Natural killer cell treated with Interleukin-12 subunit alpha and Interleukin-12 subunit beta and Interleukin-15 and Interleukin-18, amount 100 ng/mL, for 72 hours (primary cell): ENCODE data around the gene MYO1E. TPM values are rescaled to one million over a fixed set of nuclear protein-coding genes. Genes with fewer than 3 reads are reported as not detected.
A peak's percentile ranks its signal among the peaks of the same experiment; 100 is the strongest.

Source experiments
- ATAC-seq, 2 donors: fragments of 150-1000 bp; cut with Tn5 transposase in 1 of 2; sonication (Bioruptor Pico), chemical (Tn5 transposase) in 1 of 2; 2 replicates each; pipeline ENCODE4 v1.10.0; 2021
- DNase-seq: peaks from one replicate; pipeline ENCODE4 v3.0.0; 2022; ENCODE audit warnings: low spot score
- H3K27ac Mint-ChIP-seq, 2 donors: 1 replicate in 1 of 2; 2 replicates in 1 of 2; pipeline ENCODE4 v1.8.0; 2022; ENCODE audit warnings: mixed read lengths in 2 of 2, mild to moderate bottlenecking in 1 of 2, moderate library complexity in 1 of 2
- H3K27me3 Mint-ChIP-seq, 2 donors: 1 replicate in 1 of 2; 2 replicates in 1 of 2; pipeline ENCODE4 v1.8.0; 2022; ENCODE audit warnings: mixed read lengths in 2 of 2
- H3K36me3 Mint-ChIP-seq: one replicate; pipeline ENCODE4 v1.8.0; 2022; ENCODE audit warnings: mixed read lengths
- H3K4me1 Mint-ChIP-seq, 2 donors: 1 replicate in 1 of 2; 2 replicates in 1 of 2; pipeline ENCODE4 v1.8.0; 2022; ENCODE audit warnings: low read depth in 2 of 2, mixed read lengths in 2 of 2, mild to moderate bottlenecking in 1 of 2
- H3K4me3 Mint-ChIP-seq: one replicate; pipeline ENCODE4 v1.8.0; 2022; ENCODE audit warnings: mixed read lengths
- H3K9me3 Mint-ChIP-seq: 2 replicates; pipeline ENCODE4 v1.8.0; 2022; ENCODE audit warnings: mixed read lengths
- total RNA-seq, 2 donors: library from RNA; stranded (reverse); gene quantifications; one replicate each; pipeline ENCODE4 v1.2.3, GENCODE V29; 2022

The MYO1E gene
- total RNA-seq, 2 donors from 2014 or later, result 3.7 to 20.0 TPM

GRCh38 chr15:59298854-59299250 lies 73.8 kb downstream of the MYO1E start:
- DNase-seq (no peak), ATAC-seq (no peak)
- Mint-ChIP-seq H3K27me3 (no peaks in the 10 kb centered on the region), H3K4me1 (peaks cover 45% of the 10 kb centered on the region in 2 donors), H3K27ac (peak overlapping the region; percentile 56 to 95), H3K4me3 (peak overlapping the region; percentile 59), H3K9me3 (no peaks in the 10 kb centered on the region), H3K36me3 (no peaks in the 10 kb centered on the region)

GRCh38 chr15:59298225-59298853 lies 74.3 kb downstream of the MYO1E start:
- no peaks in the 10 kb centered on the region for H3K36me3 Mint-ChIP-seq
- H3K4me1 Mint-ChIP-seq, result peaks cover 42% of the 10 kb centered on the region in 2 donors
- DNase-seq (no peak), ATAC-seq (peak; percentile 54 to 65)
- H3K27ac Mint-ChIP-seq, result peak overlapping the region; percentile 56 to 84
- no peaks in the 10 kb centered on the region for H3K9me3 Mint-ChIP-seq
- no peaks in the 10 kb centered on the region for H3K27me3 Mint-ChIP-seq
- peak overlapping the region; percentile 59 for H3K4me3 Mint-ChIP-seq

DNA sequence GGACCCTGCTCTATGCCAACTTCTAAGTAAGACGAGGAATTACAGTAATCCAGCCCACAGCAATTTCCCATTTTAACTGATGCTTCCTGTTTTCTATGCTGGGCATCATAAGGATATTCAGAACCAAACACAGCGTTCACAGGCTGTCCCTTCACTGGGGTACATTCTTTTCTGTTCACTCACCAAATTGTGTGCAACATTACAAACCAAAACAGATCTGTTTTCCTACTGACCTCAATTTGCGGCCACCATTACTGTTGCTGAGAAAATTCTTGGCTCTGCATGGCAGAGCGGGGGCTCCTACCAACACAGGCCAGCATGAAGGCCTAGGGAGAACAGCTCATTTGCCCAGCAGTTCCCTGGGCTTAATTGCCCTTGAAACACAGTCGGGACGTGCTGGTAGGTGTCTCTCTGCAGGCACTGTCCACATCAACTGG lies 76.5 kb downstream of the MYO1E start:
- no peaks in the 10 kb centered on the region for H3K27me3 Mint-ChIP-seq
- no peak overlapping the region for H3K4me3 Mint-ChIP-seq
- DNase-seq (no peak), ATAC-seq (no peak)
- H3K27ac Mint-ChIP-seq, result peak overlapping the region in 1 of 2 donors; percentile 0
- no peaks in the 10 kb centered on the region for H3K36me3 Mint-ChIP-seq
- H3K9me3 Mint-ChIP-seq, result no peaks in the 10 kb centered on the region
- peaks cover 30 to 36% of the 10 kb centered on the region in 2 donors for H3K4me1 Mint-ChIP-seq

- no peaks in the 10 kb centered on the region for H3K36me3 Mint-ChIP-seq
- peaks cover 24 to 34% of the 10 kb centered on the region in 2 donors for H3K4me1 Mint-ChIP-seq
- H3K9me3 Mint-ChIP-seq, result no peaks in the 10 kb centered on the region
- DNase-seq (no peak), ATAC-seq (no peak)
- no peaks in the 10 kb centered on the region for H3K27me3 Mint-ChIP-seq
- no peak overlapping the region for H3K4me3 Mint-ChIP-seq
- H3K27ac Mint-ChIP-seq, result peak overlapping the region in 1 of 2 donors; percentile 0
Observed at GRCh38 chr15:59295261-59296001, 77.2 kb downstream of the MYO1E start.

- H3K27ac Mint-ChIP-seq, result no peak overlapping the region
- H3K4me1 Mint-ChIP-seq, result peaks cover 16 to 27% of the 10 kb centered on the region in 2 donors
- H3K9me3 Mint-ChIP-seq, result no peaks in the 10 kb centered on the region
- ATAC-seq, result no peak
- no peaks in the 10 kb centered on the region for H3K36me3 Mint-ChIP-seq
- DNase-seq, result no peak
- no peak overlapping the region for H3K4me3 Mint-ChIP-seq
- no peaks in the 10 kb centered on the region for H3K27me3 Mint-ChIP-seq
Observed at GRCh38 chr15:59294574-59295260, 78.0 kb downstream of the MYO1E start.

- no peak for ATAC-seq
Observed at GRCh38 chr15:59292442-59293151, 80.1 kb downstream of the MYO1E start.

DNA sequence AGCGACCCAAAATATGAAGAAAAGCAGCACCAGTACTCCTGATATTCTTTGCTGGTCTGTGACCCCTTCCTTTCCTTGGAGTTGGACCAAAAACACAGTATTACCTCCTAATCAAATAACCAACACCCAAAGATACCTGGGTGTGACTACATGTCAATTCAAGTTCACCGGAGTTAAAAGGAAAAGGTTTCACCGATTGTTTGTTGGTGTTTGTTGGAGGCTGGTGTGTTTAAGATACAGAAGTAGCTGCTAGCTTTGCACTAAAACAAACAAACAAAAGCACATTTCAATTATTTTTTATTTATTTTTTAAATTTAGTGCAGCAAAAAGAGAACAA lies 81.5 kb downstream of the MYO1E start:
- Mint-ChIP-seq H3K27me3 (no peaks in the 10 kb centered on the region), H3K9me3 (no peaks in the 10 kb centered on the region), H3K4me1 (peaks cover 0 to 14% of the 10 kb centered on the region in 2 donors), H3K36me3 (no peaks in the 10 kb centered on the region), H3K27ac (no peak overlapping the region), H3K4me3 (peak overlapping the region; percentile 36)
- DNase-seq (no peak), ATAC-seq (no peak)

More at GRCh38 chr15:59292442-59293151, 80.1 kb downstream of the MYO1E start:
- H3K27ac Mint-ChIP-seq, result peak overlapping the region in 1 of 2 donors; percentile 6
- H3K9me3 Mint-ChIP-seq, result no peaks in the 10 kb centered on the region
- H3K27me3 Mint-ChIP-seq, result no peaks in the 10 kb centered on the region
- no peaks in the 10 kb centered on the region for H3K36me3 Mint-ChIP-seq
- no peak for DNase-seq
- no peak overlapping the region for H3K4me3 Mint-ChIP-seq
- peaks cover 0 to 18% of the 10 kb centered on the region in 2 donors for H3K4me1 Mint-ChIP-seq

DNA sequence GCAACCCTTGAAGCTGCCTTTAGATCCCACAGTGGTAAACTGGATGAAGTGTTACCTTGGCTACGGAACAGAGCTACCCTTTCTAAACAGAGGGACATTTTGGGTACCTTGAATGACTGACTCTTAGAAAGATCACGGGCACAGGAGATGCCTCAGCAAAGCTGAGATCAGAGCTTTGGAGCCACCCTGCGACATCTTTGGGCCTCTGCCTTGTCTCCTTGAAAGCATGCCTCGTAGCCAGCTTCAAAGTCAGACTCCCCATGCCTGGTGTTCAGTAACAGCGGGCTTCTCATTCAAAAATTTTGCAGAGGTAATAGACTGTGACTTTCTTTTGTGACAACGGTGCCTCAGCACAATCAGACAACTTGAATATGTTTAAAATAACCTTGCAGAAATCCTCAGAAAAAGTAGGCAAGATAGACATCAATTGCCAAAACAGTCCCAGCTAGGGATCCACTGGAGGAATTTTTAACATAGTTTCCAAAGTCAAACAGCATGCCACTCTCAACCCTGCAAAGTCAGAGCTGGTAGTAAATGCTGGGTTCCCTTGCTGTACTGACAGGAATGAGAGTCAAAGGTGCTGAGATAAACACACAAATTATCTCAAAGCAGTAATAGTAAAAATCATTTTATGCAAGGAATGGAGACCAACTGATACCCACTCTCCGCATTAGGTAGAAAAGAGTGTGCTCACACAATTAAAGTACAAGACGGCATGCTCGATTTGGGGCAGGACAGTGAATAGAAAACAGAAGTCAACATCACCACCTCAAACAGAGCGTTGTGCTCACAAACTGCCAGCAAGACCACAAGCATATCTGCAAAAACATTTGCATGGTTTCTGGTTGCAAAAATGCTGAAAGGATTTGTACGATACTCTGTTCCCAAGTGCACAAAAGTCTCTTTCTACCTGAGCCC lies 82.1 kb downstream of the MYO1E start:
- Mint-ChIP-seq H3K27ac (no peak overlapping the region), H3K9me3 (no peaks in the 10 kb centered on the region), H3K27me3 (no peaks in the 10 kb centered on the region), H3K4me3 (peak overlapping the region; percentile 36), H3K36me3 (no peaks in the 10 kb centered on the region), H3K4me1 (peaks cover 0 to 14% of the 10 kb centered on the region in 2 donors)
- ATAC-seq, result no peak
- no peak for DNase-seq

DNA sequence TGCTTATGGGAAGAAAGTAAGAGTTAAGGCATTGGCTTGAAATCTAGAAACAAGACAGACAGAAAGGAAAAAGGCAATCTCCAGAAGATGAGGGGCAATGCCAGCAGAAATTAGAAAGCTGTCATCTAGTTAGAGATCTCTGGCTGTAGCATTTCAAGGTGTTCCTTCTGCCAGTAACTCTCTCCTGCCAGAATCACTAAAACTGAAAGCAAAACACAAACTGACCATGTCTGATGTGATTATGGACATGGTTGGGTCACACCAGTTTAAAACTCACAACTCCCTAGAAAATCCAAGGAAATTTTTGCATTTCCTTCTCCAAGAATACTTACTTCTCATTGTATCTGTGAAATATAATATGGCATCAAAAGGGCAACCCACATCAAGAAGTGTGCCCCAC lies 83.1 kb downstream of the MYO1E start:
- H3K4me3 Mint-ChIP-seq, result no peak overlapping the region
- H3K27me3 Mint-ChIP-seq, result no peaks in the 10 kb centered on the region
- peaks cover 0 to 14% of the 10 kb centered on the region in 2 donors for H3K4me1 Mint-ChIP-seq
- no peaks in the 10 kb centered on the region for H3K36me3 Mint-ChIP-seq
- DNase-seq (no peak), ATAC-seq (no peak)
- no peaks in the 10 kb centered on the region for H3K9me3 Mint-ChIP-seq
- peak overlapping the region in 1 of 2 donors; percentile 17 for H3K27ac Mint-ChIP-seq

DNA sequence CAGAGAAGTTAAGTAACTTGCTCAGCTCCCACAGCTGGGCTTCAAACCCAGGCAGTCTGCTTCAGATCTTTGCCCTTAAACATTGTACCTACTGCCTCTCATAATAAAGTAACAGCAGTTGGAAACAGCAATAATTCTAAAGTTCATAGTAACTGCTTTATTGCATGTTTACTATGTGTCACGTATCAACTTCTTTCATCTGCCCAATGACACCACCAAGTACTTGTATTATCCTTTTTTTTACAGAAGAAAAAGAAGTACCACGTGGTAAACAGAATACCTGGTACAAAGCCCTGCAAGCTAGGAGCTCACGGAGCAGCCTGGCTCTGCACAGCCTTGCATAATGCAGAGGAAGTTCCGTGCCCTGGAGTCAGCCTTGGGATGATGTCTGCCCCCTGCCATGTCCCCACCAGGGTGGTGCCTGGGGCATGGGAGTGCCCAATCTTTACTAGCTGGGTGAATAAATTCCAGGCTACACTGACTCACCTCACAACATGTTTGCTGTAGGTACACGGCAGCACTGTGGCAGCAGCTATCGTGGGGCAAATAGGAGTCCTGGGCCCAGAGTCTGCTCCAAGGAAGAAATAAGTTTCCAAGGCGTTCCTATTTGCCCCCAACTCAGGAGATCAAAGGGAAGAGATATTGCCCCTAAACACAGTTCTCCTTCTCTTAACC lies 88.8 kb downstream of the MYO1E start:
- ATAC-seq, result no peak
- DNase-seq, result no peak
- H3K9me3 Mint-ChIP-seq, result no peaks in the 10 kb centered on the region
- H3K27ac Mint-ChIP-seq, result peak overlapping the region; percentile 33 to 34
- H3K27me3 Mint-ChIP-seq, result no peaks in the 10 kb centered on the region
- H3K4me3 Mint-ChIP-seq, result no peak overlapping the region
- peaks cover 9 to 27% of the 10 kb centered on the region in 2 donors for H3K4me1 Mint-ChIP-seq
- H3K36me3 Mint-ChIP-seq, result no peaks in the 10 kb centered on the region

DNA sequence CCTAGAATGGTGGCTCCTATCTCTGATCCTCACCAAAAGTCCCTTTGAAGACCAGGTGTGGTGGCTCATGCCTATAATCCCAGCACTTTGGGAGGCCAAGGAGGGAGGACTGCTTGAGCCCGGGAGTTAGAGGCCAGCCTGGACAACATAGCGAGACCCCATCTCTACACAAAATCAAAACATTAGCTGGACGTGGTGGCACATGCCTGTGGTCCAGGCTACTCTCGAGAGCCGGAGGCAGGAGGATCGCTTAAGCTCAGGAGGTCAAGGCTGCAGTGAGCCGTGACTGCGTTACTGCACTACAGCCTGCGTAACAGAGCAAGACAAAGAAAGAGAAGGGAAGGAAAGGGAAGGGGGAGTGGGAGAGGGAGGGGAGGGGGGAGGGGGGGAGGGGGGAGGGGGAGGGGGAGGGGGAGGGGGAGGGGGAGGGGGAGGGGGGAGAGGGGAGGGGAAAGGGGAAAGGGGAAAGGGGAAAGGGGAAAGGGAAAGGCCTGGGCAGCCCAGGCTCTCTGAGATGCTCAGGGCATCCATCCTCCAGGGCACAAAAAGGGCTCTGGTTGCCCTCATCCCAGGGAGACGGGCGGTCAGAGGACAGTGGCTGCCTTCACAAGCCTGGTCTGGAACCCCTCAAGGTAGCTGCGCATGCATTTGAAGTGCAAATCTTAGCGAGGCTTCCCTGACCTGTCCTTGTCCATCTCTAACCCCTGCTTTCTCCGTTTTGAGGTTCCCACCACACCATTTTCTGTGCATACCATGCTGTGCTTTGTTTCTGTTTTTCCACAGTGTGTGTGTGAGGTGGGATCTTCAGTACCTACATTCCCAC lies 89.9 kb downstream of the MYO1E start:
- no peak for DNase-seq
- Mint-ChIP-seq H3K27ac (peak overlapping the region; percentile 34 to 84), H3K36me3 (no peaks in the 10 kb centered on the region), H3K27me3 (no peaks in the 10 kb centered on the region), H3K4me3 (no peak overlapping the region), H3K9me3 (no peaks in the 10 kb centered on the region), H3K4me1 (peaks cover 9 to 24% of the 10 kb centered on the region in 2 donors)
- no peak for ATAC-seq

GRCh38 chr15:59281699-59282098 lies 91.0 kb downstream of the MYO1E start:
- ATAC-seq (no peak), DNase-seq (no peak)
- H3K9me3 Mint-ChIP-seq, result no peaks in the 10 kb centered on the region
- H3K27ac Mint-ChIP-seq, result peak overlapping the region in 1 of 2 donors; percentile 84
- no peaks in the 10 kb centered on the region for H3K36me3 Mint-ChIP-seq
- no peaks in the 10 kb centered on the region for H3K27me3 Mint-ChIP-seq
- peaks cover 9 to 24% of the 10 kb centered on the region in 2 donors for H3K4me1 Mint-ChIP-seq
- peak overlapping the region; percentile 12 for H3K4me3 Mint-ChIP-seq
